ENCODE measurements around the gene NPB.

NPB gene

GRCh38 chr17:81927152-81927652 lies 25.2 kb downstream of the NPB start:
- peaks cover 34% of the 10 kb centered on the region for H3K4me1 ChIP-seq (ENCODE audit: control insufficient read depth, insufficient read depth, low read length)

GRCh38 chr17:81927653-81928543 lies 25.9 kb downstream of the NPB start, which contains the start of gene MAFG:
MAFG (minus strand) TSS chr17:81927735; CDS start chr17:81923185, 4,550 bp downstream.
- Histone ChIP-seq H3K9me3 (replicated peaks; ENCODE audit: low read length) (no peaks in the 10 kb centered on the region), H3K27me3 (ENCODE audit: control insufficient read depth, insufficient read depth, low read length) (no peaks in the 10 kb centered on the region), H3K4me1 (ENCODE audit: control insufficient read depth, insufficient read depth, low read length) (peaks cover 34% of the 10 kb centered on the region), H3K4me2 (ENCODE audit: low read length) (peak within 1 kb of the TSS; percentile 97), H3K9ac (ENCODE audit: low read depth, low read length) (peak within 1 kb of the TSS; percentile 92), H3K36me3 (ENCODE audit: insufficient read depth, low read length) (peaks cover 3% of the 10 kb centered on the region), H3K4me3 (ENCODE audit: low read length) (peak within 1 kb of the TSS; percentile 89)

More at GRCh38 chr17:81927152-81927652, 25.2 kb downstream of the NPB start:
- Histone ChIP-seq H3K4me2 (ENCODE audit: low read length) (peak overlapping the region; percentile 97), H3K36me3 (ENCODE audit: insufficient read depth, low read length) (peaks cover 9% of the 10 kb centered on the region), H3K27me3 (ENCODE audit: control insufficient read depth, insufficient read depth, low read length) (no peaks in the 10 kb centered on the region), H3K4me3 (ENCODE audit: low read length) (peak overlapping the region; percentile 89), H3K9ac (ENCODE audit: low read depth, low read length) (peak overlapping the region; percentile 92), H3K9me3 (replicated peaks; ENCODE audit: low read length) (no peaks in the 10 kb centered on the region)

GRCh38 chr17:81928544-81929252 lies 26.7 kb downstream of the NPB start:
- H3K9me3 ChIP-seq (replicated peaks; ENCODE audit: low read length) = no peaks in the 10 kb centered on the region
- peak overlapping the region; percentile 89 for H3K4me3 ChIP-seq (ENCODE audit: low read length)
- peaks cover 3% of the 10 kb centered on the region for H3K36me3 ChIP-seq (ENCODE audit: insufficient read depth, low read length)
- H3K27me3 ChIP-seq (ENCODE audit: control insufficient read depth, insufficient read depth, low read length) = no peaks in the 10 kb centered on the region
- H3K4me1 ChIP-seq (ENCODE audit: control insufficient read depth, insufficient read depth, low read length) = peaks cover 31% of the 10 kb centered on the region
- H3K4me2 ChIP-seq (ENCODE audit: low read length) = peak overlapping the region; percentile 97
- peak overlapping the region; percentile 92 for H3K9ac ChIP-seq (ENCODE audit: low read depth, low read length)

GRCh38 chr17:81929253-81930141 lies 27.5 kb downstream of the NPB start:
- no peaks in the 10 kb centered on the region for H3K9me3 ChIP-seq (replicated peaks; ENCODE audit: low read length)
- H3K27me3 ChIP-seq (ENCODE audit: control insufficient read depth, insufficient read depth, low read length) = no peaks in the 10 kb centered on the region
- H3K9ac ChIP-seq (ENCODE audit: low read depth, low read length) = no peak overlapping the region
- no peak overlapping the region for H3K4me3 ChIP-seq (ENCODE audit: low read length)
- H3K4me1 ChIP-seq (ENCODE audit: control insufficient read depth, insufficient read depth, low read length) = peaks cover 23% of the 10 kb centered on the region
- H3K36me3 ChIP-seq (ENCODE audit: insufficient read depth, low read length) = peaks cover 3% of the 10 kb centered on the region
- no peak overlapping the region for H3K4me2 ChIP-seq (ENCODE audit: low read length)

GRCh38 chr17:81930142-81931125 lies 28.4 kb downstream of the NPB start:
- no peaks in the 10 kb centered on the region for H3K27me3 ChIP-seq (ENCODE audit: control insufficient read depth, insufficient read depth, low read length)
- H3K4me3 ChIP-seq (ENCODE audit: low read length) = no peak overlapping the region
- no peak overlapping the region for H3K9ac ChIP-seq (ENCODE audit: low read depth, low read length)
- H3K4me2 ChIP-seq (ENCODE audit: low read length) = no peak overlapping the region
- no peaks in the 10 kb centered on the region for H3K36me3 ChIP-seq (ENCODE audit: insufficient read depth, low read length)
- no peaks in the 10 kb centered on the region for H3K9me3 ChIP-seq (replicated peaks; ENCODE audit: low read length)
- peaks cover 15% of the 10 kb centered on the region for H3K4me1 ChIP-seq (ENCODE audit: control insufficient read depth, insufficient read depth, low read length)

- Histone ChIP-seq H3K4me3 (ENCODE audit: low read length) (no peak overlapping the region), H3K9ac (ENCODE audit: low read depth, low read length) (no peak overlapping the region), H3K4me1 (ENCODE audit: control insufficient read depth, insufficient read depth, low read length) (peaks cover 10% of the 10 kb centered on the region), H3K36me3 (ENCODE audit: insufficient read depth, low read length) (no peaks in the 10 kb centered on the region), H3K4me2 (ENCODE audit: low read length) (no peak overlapping the region), H3K27me3 (ENCODE audit: control insufficient read depth, insufficient read depth, low read length) (no peaks in the 10 kb centered on the region), H3K9me3 (replicated peaks; ENCODE audit: low read length) (no peaks in the 10 kb centered on the region)
Measured at GRCh38 chr17:81931189-81931556, 29.1 kb downstream of the NPB start.

GRCh38 chr17:81931557-81932332 lies 29.7 kb downstream of the NPB start:
- Histone ChIP-seq H3K27me3 (ENCODE audit: control insufficient read depth, insufficient read depth, low read length) (no peaks in the 10 kb centered on the region), H3K36me3 (ENCODE audit: insufficient read depth, low read length) (no peaks in the 10 kb centered on the region), H3K4me1 (ENCODE audit: control insufficient read depth, insufficient read depth, low read length) (peaks cover 12% of the 10 kb centered on the region), H3K9ac (ENCODE audit: low read depth, low read length) (no peak overlapping the region), H3K4me3 (ENCODE audit: low read length) (no peak overlapping the region), H3K4me2 (ENCODE audit: low read length) (no peak overlapping the region), H3K9me3 (replicated peaks; ENCODE audit: low read length) (no peaks in the 10 kb centered on the region)

- H3K4me1 ChIP-seq (ENCODE audit: control insufficient read depth, insufficient read depth, low read length) = peaks cover 17% of the 10 kb centered on the region
- no peaks in the 10 kb centered on the region for H3K9me3 ChIP-seq (replicated peaks; ENCODE audit: low read length)
- H3K36me3 ChIP-seq (ENCODE audit: insufficient read depth, low read length) = no peaks in the 10 kb centered on the region
- H3K4me3 ChIP-seq (ENCODE audit: low read length) = no peak overlapping the region
- no peak overlapping the region for H3K9ac ChIP-seq (ENCODE audit: low read depth, low read length)
- H3K4me2 ChIP-seq (ENCODE audit: low read length) = no peak overlapping the region
- no peaks in the 10 kb centered on the region for H3K27me3 ChIP-seq (ENCODE audit: control insufficient read depth, insufficient read depth, low read length)
Measured at GRCh38 chr17:81932333-81932983, 30.4 kb downstream of the NPB start.

GRCh38 chr17:81933178-81933699 lies 31.2 kb downstream of the NPB start:
- H3K36me3 ChIP-seq (ENCODE audit: insufficient read depth, low read length) = no peaks in the 10 kb centered on the region
- H3K4me2 ChIP-seq (ENCODE audit: low read length) = no peak overlapping the region
- H3K4me3 ChIP-seq (ENCODE audit: low read length) = no peak overlapping the region
- no peaks in the 10 kb centered on the region for H3K27me3 ChIP-seq (ENCODE audit: control insufficient read depth, insufficient read depth, low read length)
- peaks cover 13% of the 10 kb centered on the region for H3K4me1 ChIP-seq (ENCODE audit: control insufficient read depth, insufficient read depth, low read length)
- no peak overlapping the region for H3K9ac ChIP-seq (ENCODE audit: low read depth, low read length)
- H3K9me3 ChIP-seq (replicated peaks; ENCODE audit: low read length) = no peaks in the 10 kb centered on the region
